GM12878 (cell line): Measurements from ENCODE around the gene AGXT.

Experiments
- FOXM1 ChIP-seq: IDR thresholded peaks from 2 replicates; pipeline ENCODE4 v1.6.1; 2012; ENCODE audit warnings: low read depth, mild to moderate bottlenecking, inconsistent platforms, low read length, moderate library complexity
- TF ChIP-seq, protein P1 (sequence below): fragments of 450-650 bp; IDR thresholded peaks from 2 replicates; pipeline ENCODE4 v1.6.1; 2017; ENCODE audit warnings: mild to moderate bottlenecking

GRCh38 chr2:240901986-240902614 is 33.5 kb downstream of the AGXT start:
- TF ChIP-seq, protein P1, sequence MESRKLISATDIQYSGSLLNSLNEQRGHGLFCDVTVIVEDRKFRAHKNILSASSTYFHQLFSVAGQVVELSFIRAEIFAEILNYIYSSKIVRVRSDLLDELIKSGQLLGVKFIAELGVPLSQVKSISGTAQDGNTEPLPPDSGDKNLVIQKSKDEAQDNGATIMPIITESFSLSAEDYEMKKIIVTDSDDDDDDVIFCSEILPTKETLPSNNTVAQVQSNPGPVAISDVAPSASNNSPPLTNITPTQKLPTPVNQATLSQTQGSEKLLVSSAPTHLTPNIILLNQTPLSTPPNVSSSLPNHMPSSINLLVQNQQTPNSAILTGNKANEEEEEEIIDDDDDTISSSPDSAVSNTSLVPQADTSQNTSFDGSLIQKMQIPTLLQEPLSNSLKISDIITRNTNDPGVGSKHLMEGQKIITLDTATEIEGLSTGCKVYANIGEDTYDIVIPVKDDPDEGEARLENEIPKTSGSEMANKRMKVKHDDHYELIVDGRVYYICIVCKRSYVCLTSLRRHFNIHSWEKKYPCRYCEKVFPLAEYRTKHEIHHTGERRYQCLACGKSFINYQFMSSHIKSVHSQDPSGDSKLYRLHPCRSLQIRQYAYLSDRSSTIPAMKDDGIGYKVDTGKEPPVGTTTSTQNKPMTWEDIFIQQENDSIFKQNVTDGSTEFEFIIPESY = no peak
- no peak for TF ChIP-seq FOXM1
